HepG2 (cell line): ENCODE measurements around the gene MCM3AP. TPM values are rescaled to one million over a fixed set of nuclear protein-coding genes. Genes with fewer than 3 reads are reported as not detected.
A peak's percentile ranks its signal among the peaks of the same experiment; 100 is the strongest.

Experiments
- BORCS8-MEF2B ChIP-seq: sonication (generic); formaldehyde crosslinking; IDR thresholded peaks from 2 replicates; pipeline ENCODE4 v1.8.0; 2022; ENCODE audit warnings: mild to moderate bottlenecking, missing genetic modification reagents
- CEBPZ ChIP-seq: IDR thresholded peaks from 2 replicates; pipeline ENCODE4 v1.6.1; 2012; ENCODE audit warnings: low read length, improper control_type of control experiment
- FIP1L1 ChIP-seq: fragments of 200-400 bp; formaldehyde crosslinking; IDR thresholded peaks from 2 replicates; pipeline ENCODE4 v1.6.1; 2018; ENCODE audit warnings: low read depth, mild to moderate bottlenecking, low read length, moderate library complexity, borderline replicate concordance; ENCODE audit not compliant: insufficient read depth
- GATA4 ChIP-seq: sonication (generic); IDR thresholded peaks from 2 replicates; pipeline ENCODE4 v1.6.1; 2016; ENCODE audit warnings: antibody characterized with exemption, low read depth, borderline replicate concordance
- HDAC6 ChIP-seq: fragments of 200-600 bp; sonication (generic); IDR thresholded peaks from 2 replicates; pipeline ENCODE4 v1.7.0; 2017; ENCODE audit warnings: mild to moderate bottlenecking, antibody characterized with exemption, low read length, low read depth
- IKZF4 ChIP-seq: sonication (generic); formaldehyde crosslinking; IDR thresholded peaks from 2 replicates; pipeline ENCODE4 v1.5.1; 2020; ENCODE audit warnings: borderline replicate concordance, mild to moderate bottlenecking, low read depth, missing genetic modification reagents; ENCODE audit errors: not compliant biosample characterization
- KLF16 ChIP-seq, 2 experiments: sonication (generic) in 1 of 2; formaldehyde crosslinking in 1 of 2; IDR thresholded peaks; 2 replicates each; pipeline versions ENCODE4 v1.6.1 to v1.8.0; 2016 to 2023; ENCODE audit warnings: missing genetic modification reagents in 2 of 2, missing compliant biosample characterization in 1 of 2
- MIER2 ChIP-seq: IDR thresholded peaks from 2 replicates; pipeline ENCODE4 v1.6.1; 2016; ENCODE audit warnings: missing biosample characterization, missing genetic modification reagents
- RNF2 ChIP-seq: fragments of 450-650 bp; conservative IDR thresholded peaks from 2 replicates; pipeline ENCODE4 v1.6.1; 2016; ENCODE audit warnings: low read depth
- RXRB ChIP-seq: IDR thresholded peaks from 2 replicates; pipeline ENCODE4 v1.6.1; 2016; ENCODE audit warnings: borderline replicate concordance, missing genetic modification reagents, missing compliant biosample characterization
- SP4 ChIP-seq: sonication (generic); formaldehyde crosslinking; IDR thresholded peaks from 2 replicates; pipeline ENCODE4 v1.8.1; 2023; ENCODE audit warnings: mild to moderate bottlenecking, missing genetic modification reagents
- TBX3 ChIP-seq: fragments of 450-650 bp; IDR thresholded peaks from 2 replicates; pipeline ENCODE4 v1.6.1; 2017; ENCODE audit warnings: antibody characterized with exemption, mild to moderate bottlenecking, inconsistent platforms, borderline replicate concordance
- THAP11 ChIP-seq: IDR thresholded peaks from 2 replicates; pipeline ENCODE4 v1.6.1; 2016; ENCODE audit warnings: missing biosample characterization, missing genetic modification reagents
- TOPORS ChIP-seq: sonication (generic); formaldehyde crosslinking; IDR thresholded peaks from 2 replicates; pipeline ENCODE4 v1.8.0; 2023; ENCODE audit warnings: mild to moderate bottlenecking, missing genetic modification reagents
- TP53 ChIP-seq: sonication (generic); formaldehyde crosslinking; conservative IDR thresholded peaks from 2 replicates; pipeline ENCODE4 v1.4.0; 2020; ENCODE audit warnings: missing genetic modification reagents
- U2AF1 ChIP-seq: fragments of 200-400 bp; formaldehyde crosslinking; optimal IDR thresholded peaks from 2 replicates; pipeline ENCODE3; 2017; ENCODE audit warnings: mild to moderate bottlenecking, low read depth, low read length
- ZBTB7A ChIP-seq: sonication (generic); formaldehyde crosslinking; IDR thresholded peaks from 2 replicates; pipeline ENCODE4 v1.8.0; 2022; ENCODE audit warnings: mild to moderate bottlenecking, missing genetic modification reagents
- ZNF10 ChIP-seq: sonication (generic); formaldehyde crosslinking; IDR thresholded peaks from 2 replicates; pipeline ENCODE4 v1.4.0; 2020; ENCODE audit warnings: mild to moderate bottlenecking, low read depth, missing genetic modification reagents, borderline replicate concordance
- ZNF235 ChIP-seq: sonication (generic); formaldehyde crosslinking; IDR thresholded peaks from 2 replicates; pipeline ENCODE4 v1.8.1; 2023; ENCODE audit warnings: mild to moderate bottlenecking, missing genetic modification reagents, borderline replicate concordance
- ZNF468 ChIP-seq: sonication (generic); formaldehyde crosslinking; IDR thresholded peaks from 2 replicates; pipeline ENCODE4 v1.8.0; 2022; ENCODE audit warnings: mild to moderate bottlenecking, moderate library complexity, missing genetic modification reagents
- ZNF850 ChIP-seq: sonication (generic); formaldehyde crosslinking; conservative IDR thresholded peaks from 2 replicates; pipeline ENCODE4 v1.9.0; 2021; ENCODE audit warnings: mild to moderate bottlenecking, missing genetic modification reagents
- polyA plus RNA-seq, 8 experiments: library from polyadenylated mRNA; depleted of rRNA in 3 of 8; stranded (reverse) in 7 of 8; unstranded in 1 of 8; fragments of >200 nt; fragmentation: Illumina TruSeq in 4 of 8; extraction: Trizol in 4 of 8; gene quantifications; 2 replicates each; pipeline versions ENCODE4 v1.2.1 to v1.2.3, GENCODE V29; 2011 to 2016; ENCODE audit warnings: low read depth in 4 of 8, missing spikeins in 1 of 8, mixed read lengths in 1 of 8; ENCODE audit not compliant: insufficient read depth in 1 of 8
- total RNA-seq, 5 experiments: library from RNA; depleted of rRNA; stranded (reverse); fragments of >200 nt; fragmentation: Illumina TruSeq; extraction: Trizol; gene quantifications; 2 replicates each; pipeline ENCODE4 v1.2.3, GENCODE V29; 2016; ENCODE audit warnings: low read depth in 1 of 5
- TF ChIP-seq, protein P1 (sequence below): IDR thresholded peaks from 2 replicates; pipeline ENCODE4 v1.6.1; 2018; ENCODE audit warnings: missing genetic modification reagents
- TF ChIP-seq, protein P2 (sequence below): sonication (generic); formaldehyde crosslinking; IDR thresholded peaks from 2 replicates; pipeline ENCODE4; 2020; ENCODE audit warnings: missing genetic modification reagents, mild to moderate bottlenecking, borderline replicate concordance

Gene MCM3AP
- total and polyA plus RNA-seq, 2 of the 13 experiments (the other 11 are each of a cell fraction or from before 2014, with no cell fraction given): 27.0 to 54.7 TPM

DNA sequence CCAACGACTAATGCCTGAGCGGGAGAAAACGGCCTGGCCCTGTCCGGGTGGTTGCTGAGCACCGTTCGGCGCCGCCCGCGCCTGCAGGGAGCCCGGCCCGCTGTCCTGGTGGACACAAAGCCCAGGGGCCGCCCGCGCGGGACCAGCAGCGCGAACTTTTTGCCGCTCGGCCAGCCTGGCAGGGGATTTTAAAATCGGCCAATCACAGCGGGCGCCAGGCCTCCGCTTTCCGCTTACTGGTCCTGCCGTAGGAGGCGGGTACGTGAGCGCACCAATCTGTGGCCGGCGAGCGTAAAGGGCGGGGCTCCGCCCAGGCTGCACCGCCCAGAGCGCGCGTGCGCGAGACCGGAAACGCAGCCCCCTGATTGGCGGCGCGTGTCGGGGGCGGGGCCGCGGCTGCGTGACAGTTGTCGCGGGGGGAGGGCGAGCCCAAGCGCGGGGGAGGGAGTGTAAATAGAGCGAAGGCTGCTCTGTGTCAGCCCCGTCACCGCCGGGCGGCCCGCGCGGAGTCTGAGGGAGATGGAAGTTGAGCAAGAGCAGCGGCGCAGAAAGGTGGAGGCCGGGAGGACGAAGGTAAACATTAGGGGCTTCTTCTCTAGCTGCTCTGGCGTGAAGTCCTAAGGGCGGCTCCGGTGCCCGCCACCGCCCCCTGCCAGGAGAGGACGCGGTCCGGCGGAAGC, 38.4 kb upstream of the MCM3AP start, which contains the start of the genes C21orf58 and PCNT (continued):
- TF ChIP-seq, protein P1, sequence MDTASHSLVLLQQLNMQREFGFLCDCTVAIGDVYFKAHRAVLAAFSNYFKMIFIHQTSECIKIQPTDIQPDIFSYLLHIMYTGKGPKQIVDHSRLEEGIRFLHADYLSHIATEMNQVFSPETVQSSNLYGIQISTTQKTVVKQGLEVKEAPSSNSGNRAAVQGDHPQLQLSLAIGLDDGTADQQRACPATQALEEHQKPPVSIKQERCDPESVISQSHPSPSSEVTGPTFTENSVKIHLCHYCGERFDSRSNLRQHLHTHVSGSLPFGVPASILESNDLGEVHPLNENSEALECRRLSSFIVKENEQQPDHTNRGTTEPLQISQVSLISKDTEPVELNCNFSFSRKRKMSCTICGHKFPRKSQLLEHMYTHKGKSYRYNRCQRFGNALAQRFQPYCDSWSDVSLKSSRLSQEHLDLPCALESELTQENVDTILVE (CRISPR knock-in tag): no peak
- TF ChIP-seq U2AF1 (no peak), MIER2 (CRISPR knock-in tag) (no peak), SP4 (CRISPR knock-in tag) (peak; percentile 98), RXRB (CRISPR knock-in tag) (no peak), ZNF235 (no peak; the same call in 1 of the 2 replicates), BORCS8-MEF2B (CRISPR knock-in tag) (peak; percentile 92), FIP1L1 (no peak), ZNF850 (CRISPR knock-in tag) (no peak), TOPORS (CRISPR knock-in tag) (peak; percentile 86; the same call in 1 of the 2 replicates), IKZF4 (no peak), ZBTB7A (CRISPR knock-in tag) (no peak), RNF2 (no peak), TP53 (no peak), THAP11 (no peak; the same call in 1 of the 2 replicates), ZNF468 (CRISPR knock-in tag) (no peak), KLF16 (CRISPR knock-in tag; IDR thresholded peaks at IDR 0.05) (no peak), GATA4 (0 out of 2 replicates have a peak, but pooled peaks have one; percentile 52), ZNF10 (CRISPR knock-in tag) (no peak), HDAC6 (no peak), TBX3 (no peak), CEBPZ (no peak)
- TF ChIP-seq, protein P2, sequence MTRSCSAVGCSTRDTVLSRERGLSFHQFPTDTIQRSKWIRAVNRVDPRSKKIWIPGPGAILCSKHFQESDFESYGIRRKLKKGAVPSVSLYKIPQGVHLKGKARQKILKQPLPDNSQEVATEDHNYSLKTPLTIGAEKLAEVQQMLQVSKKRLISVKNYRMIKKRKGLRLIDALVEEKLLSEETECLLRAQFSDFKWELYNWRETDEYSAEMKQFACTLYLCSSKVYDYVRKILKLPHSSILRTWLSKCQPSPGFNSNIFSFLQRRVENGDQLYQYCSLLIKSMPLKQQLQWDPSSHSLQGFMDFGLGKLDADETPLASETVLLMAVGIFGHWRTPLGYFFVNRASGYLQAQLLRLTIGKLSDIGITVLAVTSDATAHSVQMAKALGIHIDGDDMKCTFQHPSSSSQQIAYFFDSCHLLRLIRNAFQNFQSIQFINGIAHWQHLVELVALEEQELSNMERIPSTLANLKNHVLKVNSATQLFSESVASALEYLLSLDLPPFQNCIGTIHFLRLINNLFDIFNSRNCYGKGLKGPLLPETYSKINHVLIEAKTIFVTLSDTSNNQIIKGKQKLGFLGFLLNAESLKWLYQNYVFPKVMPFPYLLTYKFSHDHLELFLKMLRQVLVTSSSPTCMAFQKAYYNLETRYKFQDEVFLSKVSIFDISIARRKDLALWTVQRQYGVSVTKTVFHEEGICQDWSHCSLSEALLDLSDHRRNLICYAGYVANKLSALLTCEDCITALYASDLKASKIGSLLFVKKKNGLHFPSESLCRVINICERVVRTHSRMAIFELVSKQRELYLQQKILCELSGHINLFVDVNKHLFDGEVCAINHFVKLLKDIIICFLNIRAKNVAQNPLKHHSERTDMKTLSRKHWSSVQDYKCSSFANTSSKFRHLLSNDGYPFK (CRISPR knock-in tag): no peak
